ENCODE measurements around the gene FAR2. TPM values are rescaled to one million over a fixed set of nuclear protein-coding genes. Genes with fewer than 3 reads are reported as not detected.

FAR2 gene
- total RNA-seq, 2 donors from 2014 or later: 3.0 to 10.0 TPM

GRCh38 chr12:29269706-29270408, 120.8 kb downstream of the FAR2 start:
- Histone ChIP-seq H3K9me3 (peaks cover 0 to 5% of the 10 kb centered on the region in 2 donors), H3K36me3 (no peaks in the 10 kb centered on the region), H3K27me3 (no peaks in the 10 kb centered on the region), H3K27ac (no peak overlapping the region), H3K4me3 (no peak overlapping the region), H3K4me1 (no peaks in the 10 kb centered on the region)
- DNase-seq (ENCODE audit: low spot score): no peak
- TF ChIP-seq CTCF (IDR thresholded peaks at IDR 0.05): no peak

- Histone ChIP-seq H3K4me3 (no peak overlapping the region), H3K9me3 (no peaks in the 10 kb centered on the region), H3K36me3 (no peaks in the 10 kb centered on the region), H3K27me3 (no peaks in the 10 kb centered on the region), H3K4me1 (no peaks in the 10 kb centered on the region), H3K27ac (no peak overlapping the region)
- no peak for TF ChIP-seq CTCF (IDR thresholded peaks at IDR 0.05)
- DNase-seq (ENCODE audit: low spot score): no peak
Measured at GRCh38 chr12:29270446-29270845, 121.4 kb downstream of the FAR2 start.

GRCh38 chr12:29273178-29273843, 124.2 kb downstream of the FAR2 start:
- no peak for TF ChIP-seq CTCF (IDR thresholded peaks at IDR 0.05)
- no peaks in the 10 kb centered on the region for H3K27me3 ChIP-seq
- no peaks in the 10 kb centered on the region for H3K9me3 ChIP-seq
- no peak overlapping the region for H3K4me3 ChIP-seq
- H3K4me1 ChIP-seq: no peaks in the 10 kb centered on the region
- no peak overlapping the region for H3K27ac ChIP-seq
- H3K36me3 ChIP-seq: no peaks in the 10 kb centered on the region
- no peak for DNase-seq (ENCODE audit: low spot score)

- DNase-seq (ENCODE audit: low spot score): no peak
- H3K27me3 ChIP-seq: no peaks in the 10 kb centered on the region
- no peaks in the 10 kb centered on the region for H3K9me3 ChIP-seq
- TF ChIP-seq CTCF (IDR thresholded peaks at IDR 0.05): no peak
- H3K4me1 ChIP-seq: no peaks in the 10 kb centered on the region
- no peak overlapping the region for H3K27ac ChIP-seq
- no peak overlapping the region for H3K4me3 ChIP-seq
- H3K36me3 ChIP-seq: no peaks in the 10 kb centered on the region
Measured at GRCh38 chr12:29275834-29276233, 126.8 kb downstream of the FAR2 start.

GRCh38 chr12:29277231-29277630, 128.2 kb downstream of the FAR2 start:
- Histone ChIP-seq H3K27ac (no peak overlapping the region), H3K9me3 (no peaks in the 10 kb centered on the region), H3K27me3 (no peaks in the 10 kb centered on the region), H3K4me1 (no peaks in the 10 kb centered on the region), H3K36me3 (no peaks in the 10 kb centered on the region), H3K4me3 (no peak overlapping the region)
- no peak for DNase-seq (ENCODE audit: low spot score)
- no peak for TF ChIP-seq CTCF (IDR thresholded peaks at IDR 0.05)

Data from right atrium auricular region (tissue), 2 donors.